ENCODE results near the gene VCP. TPM values are rescaled to one million over a fixed set of nuclear protein-coding genes. Genes with fewer than 3 reads are reported as not detected.
A peak's percentile ranks its signal among the peaks of the same experiment; 100 is the strongest.

VCP gene
- total and polyA plus RNA-seq, 9 of the 15 experiments (the other 6 are each of a cell fraction or from before 2014, with no cell fraction given) = 7.1 to 257 (median 199) TPM

- TF ChIP-seq, protein P1, sequence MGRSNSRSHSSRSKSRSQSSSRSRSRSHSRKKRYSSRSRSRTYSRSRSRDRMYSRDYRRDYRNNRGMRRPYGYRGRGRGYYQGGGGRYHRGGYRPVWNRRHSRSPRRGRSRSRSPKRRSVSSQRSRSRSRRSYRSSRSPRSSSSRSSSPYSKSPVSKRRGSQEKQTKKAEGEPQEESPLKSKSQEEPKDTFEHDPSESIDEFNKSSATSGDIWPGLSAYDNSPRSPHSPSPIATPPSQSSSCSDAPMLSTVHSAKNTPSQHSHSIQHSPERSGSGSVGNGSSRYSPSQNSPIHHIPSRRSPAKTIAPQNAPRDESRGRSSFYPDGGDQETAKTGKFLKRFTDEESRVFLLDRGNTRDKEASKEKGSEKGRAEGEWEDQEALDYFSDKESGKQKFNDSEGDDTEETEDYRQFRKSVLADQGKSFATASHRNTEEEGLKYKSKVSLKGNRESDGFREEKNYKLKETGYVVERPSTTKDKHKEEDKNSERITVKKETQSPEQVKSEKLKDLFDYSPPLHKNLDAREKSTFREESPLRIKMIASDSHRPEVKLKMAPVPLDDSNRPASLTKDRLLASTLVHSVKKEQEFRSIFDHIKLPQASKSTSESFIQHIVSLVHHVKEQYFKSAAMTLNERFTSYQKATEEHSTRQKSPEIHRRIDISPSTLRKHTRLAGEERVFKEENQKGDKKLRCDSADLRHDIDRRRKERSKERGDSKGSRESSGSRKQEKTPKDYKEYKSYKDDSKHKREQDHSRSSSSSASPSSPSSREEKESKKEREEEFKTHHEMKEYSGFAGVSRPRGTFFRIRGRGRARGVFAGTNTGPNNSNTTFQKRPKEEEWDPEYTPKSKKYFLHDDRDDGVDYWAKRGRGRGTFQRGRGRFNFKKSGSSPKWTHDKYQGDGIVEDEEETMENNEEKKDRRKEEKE (IDR thresholded peaks at IDR 0.05; ENCODE audit: borderline replicate concordance in 1 of 2, control insufficient read depth in 1 of 2, low read depth in 2 of 2, low read length in 1 of 2) = no peak
- peak; percentile 93 for TF ChIP-seq ZFX (CRISPR knock-in tag; IDR thresholded peaks at IDR 0.05)
- TF ChIP-seq, protein P2, sequence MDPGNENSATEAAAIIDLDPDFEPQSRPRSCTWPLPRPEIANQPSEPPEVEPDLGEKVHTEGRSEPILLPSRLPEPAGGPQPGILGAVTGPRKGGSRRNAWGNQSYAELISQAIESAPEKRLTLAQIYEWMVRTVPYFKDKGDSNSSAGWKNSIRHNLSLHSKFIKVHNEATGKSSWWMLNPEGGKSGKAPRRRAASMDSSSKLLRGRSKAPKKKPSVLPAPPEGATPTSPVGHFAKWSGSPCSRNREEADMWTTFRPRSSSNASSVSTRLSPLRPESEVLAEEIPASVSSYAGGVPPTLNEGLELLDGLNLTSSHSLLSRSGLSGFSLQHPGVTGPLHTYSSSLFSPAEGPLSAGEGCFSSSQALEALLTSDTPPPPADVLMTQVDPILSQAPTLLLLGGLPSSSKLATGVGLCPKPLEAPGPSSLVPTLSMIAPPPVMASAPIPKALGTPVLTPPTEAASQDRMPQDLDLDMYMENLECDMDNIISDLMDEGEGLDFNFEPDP (CRISPR knock-in tag; IDR thresholded peaks at IDR 0.05) = no peak
- TF ChIP-seq ZBTB5 (IDR thresholded peaks at IDR 0.05) = no peak
- TF ChIP-seq SNAPC5 (CRISPR knock-in tag; IDR thresholded peaks at IDR 0.05) = no peak
- no peak for TF ChIP-seq ZNF143 (CRISPR knock-in tag; IDR thresholded peaks at IDR 0.05)
- no peak for TF ChIP-seq ZNF280B (CRISPR knock-in tag; IDR thresholded peaks at IDR 0.05)
- TF ChIP-seq, protein P3, sequence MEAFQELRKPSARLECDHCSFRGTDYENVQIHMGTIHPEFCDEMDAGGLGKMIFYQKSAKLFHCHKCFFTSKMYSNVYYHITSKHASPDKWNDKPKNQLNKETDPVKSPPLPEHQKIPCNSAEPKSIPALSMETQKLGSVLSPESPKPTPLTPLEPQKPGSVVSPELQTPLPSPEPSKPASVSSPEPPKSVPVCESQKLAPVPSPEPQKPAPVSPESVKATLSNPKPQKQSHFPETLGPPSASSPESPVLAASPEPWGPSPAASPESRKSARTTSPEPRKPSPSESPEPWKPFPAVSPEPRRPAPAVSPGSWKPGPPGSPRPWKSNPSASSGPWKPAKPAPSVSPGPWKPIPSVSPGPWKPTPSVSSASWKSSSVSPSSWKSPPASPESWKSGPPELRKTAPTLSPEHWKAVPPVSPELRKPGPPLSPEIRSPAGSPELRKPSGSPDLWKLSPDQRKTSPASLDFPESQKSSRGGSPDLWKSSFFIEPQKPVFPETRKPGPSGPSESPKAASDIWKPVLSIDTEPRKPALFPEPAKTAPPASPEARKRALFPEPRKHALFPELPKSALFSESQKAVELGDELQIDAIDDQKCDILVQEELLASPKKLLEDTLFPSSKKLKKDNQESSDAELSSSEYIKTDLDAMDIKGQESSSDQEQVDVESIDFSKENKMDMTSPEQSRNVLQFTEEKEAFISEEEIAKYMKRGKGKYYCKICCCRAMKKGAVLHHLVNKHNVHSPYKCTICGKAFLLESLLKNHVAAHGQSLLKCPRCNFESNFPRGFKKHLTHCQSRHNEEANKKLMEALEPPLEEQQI (IDR thresholded peaks at IDR 0.05) = no peak
- no peak for TF ChIP-seq CBX3 (IDR thresholded peaks at IDR 0.05; ENCODE audit: borderline replicate concordance in 1 of 2, low read length in 2 of 2)
- TF ChIP-seq, protein P4, sequence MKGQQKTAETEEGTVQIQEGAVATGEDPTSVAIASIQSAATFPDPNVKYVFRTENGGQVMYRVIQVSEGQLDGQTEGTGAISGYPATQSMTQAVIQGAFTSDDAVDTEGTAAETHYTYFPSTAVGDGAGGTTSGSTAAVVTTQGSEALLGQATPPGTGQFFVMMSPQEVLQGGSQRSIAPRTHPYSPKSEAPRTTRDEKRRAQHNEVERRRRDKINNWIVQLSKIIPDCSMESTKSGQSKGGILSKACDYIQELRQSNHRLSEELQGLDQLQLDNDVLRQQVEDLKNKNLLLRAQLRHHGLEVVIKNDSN (CRISPR knock-in tag; IDR thresholded peaks at IDR 0.05) = no peak
- TF ChIP-seq, protein P5, sequence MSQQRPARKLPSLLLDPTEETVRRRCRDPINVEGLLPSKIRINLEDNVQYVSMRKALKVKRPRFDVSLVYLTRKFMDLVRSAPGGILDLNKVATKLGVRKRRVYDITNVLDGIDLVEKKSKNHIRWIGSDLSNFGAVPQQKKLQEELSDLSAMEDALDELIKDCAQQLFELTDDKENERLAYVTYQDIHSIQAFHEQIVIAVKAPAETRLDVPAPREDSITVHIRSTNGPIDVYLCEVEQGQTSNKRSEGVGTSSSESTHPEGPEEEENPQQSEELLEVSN (IDR thresholded peaks at IDR 0.05; ENCODE audit: borderline replicate concordance in 1 of 2, extremely low read depth in 1 of 2, insufficient read depth in 1 of 2, insufficient read length in 1 of 2, low read depth in 1 of 2, low read length in 1 of 2, poor library complexity in 1 of 2, severe bottlenecking in 1 of 2) = peak; percentile 27 to 61
Measured at GRCh38 chr9:35096035-35096849, 23.8 kb upstream of the VCP start, which contains the start of gene PIGO (continued).

Data from K562 (cell line).